Calu3 (cell line): ENCODE measurements around the gene UBAP2L. TPM values are rescaled to one million over a fixed set of nuclear protein-coding genes. Genes with fewer than 3 reads are reported as not detected.
A peak's percentile ranks its signal among the peaks of the same experiment; 100 is the strongest.

Experiments used
- BruUV-seq: library from RNA; stranded (reverse); fragments of 400-500 nt; replicated peaks from 2 replicates; lab custom pipeline; 2021; lab: Mats Ljungman, UMichigan
- CTCF ChIA-PET: fragments of 300-600 bp; sonication (Branson Sonifier 250); formaldehyde crosslinking; loops from one replicate; lab custom pipeline; 2022; ENCODE audit warnings: antibody characterized with exemption; lab: Charles Lee
- DNase-seq: peaks from one replicate; pipeline ENCODE4 v3.0.0; 2022
- H3K27ac Mint-ChIP-seq: one replicate; pipeline ENCODE4 v1.8.0; 2022; ENCODE audit warnings: mixed read lengths; ENCODE audit not compliant: unreplicated experiment
- H3K27me3 Mint-ChIP-seq: one replicate; pipeline ENCODE4 v1.8.0; 2022; ENCODE audit warnings: mixed read lengths; ENCODE audit not compliant: unreplicated experiment
- H3K36me3 Mint-ChIP-seq: one replicate; pipeline ENCODE4 v1.8.0; 2022; ENCODE audit warnings: mild to moderate bottlenecking, moderate library complexity, mixed read lengths; ENCODE audit not compliant: insufficient read depth, unreplicated experiment
- H3K4me1 Mint-ChIP-seq: one replicate; pipeline ENCODE4 v1.8.0; 2022; ENCODE audit warnings: mild to moderate bottlenecking, low read depth, mixed read lengths; ENCODE audit not compliant: unreplicated experiment
- H3K4me3 Mint-ChIP-seq: one replicate; pipeline ENCODE4 v1.8.0; 2022; ENCODE audit warnings: mild to moderate bottlenecking, low read depth, moderate library complexity, mixed read lengths; ENCODE audit not compliant: unreplicated experiment
- H3K9me3 Mint-ChIP-seq: one replicate; pipeline ENCODE4 v1.8.0; 2022; ENCODE audit warnings: low read depth, mixed read lengths; ENCODE audit not compliant: unreplicated experiment
- CTCF ChIP-seq: fragments of 200-600 bp; IDR thresholded peaks from one replicate; pipeline ENCODE4 v1.8.0; 2022; ENCODE audit warnings: antibody characterized with exemption; ENCODE audit not compliant: unreplicated experiment
- intact Hi-C: fragments of 100-400 bp; cut with micrococcal nuclease; formaldehyde crosslinking; loops from one replicate; pipeline ENCODE4 v1.10.0; 2022; ENCODE audit not compliant: unreplicated experiment
- total RNA-seq: library from RNA; stranded (reverse); gene quantifications from 2 replicates; pipeline ENCODE4 v1.2.3, GENCODE V29; 2022

UBAP2L gene
- total RNA-seq, 1 experiment from 2014 or later = 250 TPM

DNA sequence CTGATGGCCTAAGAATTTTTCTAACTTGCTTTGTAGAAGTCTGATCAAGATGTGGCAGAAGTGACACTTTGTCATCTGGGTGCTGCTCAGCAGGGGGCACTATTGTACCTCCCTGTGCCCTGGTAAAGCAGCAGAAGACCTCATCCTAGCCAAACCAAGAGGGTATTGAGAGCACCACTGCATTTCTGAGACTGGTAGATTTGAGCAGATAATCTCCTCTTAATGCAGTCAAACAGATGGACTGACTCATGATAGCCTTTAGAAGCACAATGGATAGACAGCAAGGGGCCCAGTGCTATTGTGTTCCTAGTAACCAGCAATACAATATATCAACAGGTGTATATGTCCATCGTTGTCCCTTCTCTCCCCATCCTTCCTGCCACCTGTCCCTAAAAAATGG lies 34.6 kb upstream of the UBAP2L start:
- CTCF ChIA-PET = no interaction called here
- intact Hi-C loops = loop anchor here (2.0 kb wide), 1 partner anchor 87 kb away; the partner anchor contains the start of gene HAX1
- TF ChIP-seq CTCF = peak; percentile 35
- no TSS peak for BruUV-seq
- peak; percentile 70 for DNase-seq
- peaks cover 25% of the 10 kb centered on the region for H3K36me3 Mint-ChIP-seq
- peaks cover 26% of the 10 kb centered on the region for H3K4me1 Mint-ChIP-seq
- no peak overlapping the region for H3K27ac Mint-ChIP-seq
- no peaks in the 10 kb centered on the region for H3K9me3 Mint-ChIP-seq
- peaks cover 6% of the 10 kb centered on the region for H3K27me3 Mint-ChIP-seq
- no peak overlapping the region for H3K4me3 Mint-ChIP-seq

DNA sequence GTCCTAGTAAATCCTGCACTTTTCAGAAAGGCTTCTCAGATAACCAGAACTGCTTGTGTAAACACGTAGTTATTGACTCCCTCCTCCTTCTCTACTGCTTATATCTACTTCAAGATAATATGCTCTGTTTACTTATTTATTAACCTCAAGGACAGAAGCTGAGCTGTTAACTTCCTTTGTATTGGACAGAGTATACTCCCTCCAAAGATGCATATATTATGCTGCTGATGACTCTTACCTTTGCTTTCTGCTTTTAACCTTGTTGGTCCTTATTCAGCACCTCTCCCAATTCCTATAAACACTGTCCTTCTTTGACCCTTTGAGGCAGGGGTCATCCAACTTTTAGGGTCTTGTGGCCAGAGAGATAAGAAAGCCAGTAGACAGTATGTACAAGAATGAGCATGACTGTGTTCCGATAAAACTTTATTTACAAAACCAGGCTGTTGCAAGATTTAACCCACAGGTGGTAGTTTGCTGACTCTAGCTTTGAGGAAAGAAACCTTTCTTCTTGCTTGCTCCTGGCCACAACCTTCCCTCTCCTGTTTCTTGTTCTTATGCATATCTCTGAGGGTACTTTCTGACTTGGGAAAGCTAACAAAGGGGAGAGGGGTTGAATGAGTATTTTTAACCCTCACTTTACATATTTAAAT lies 33.8 kb upstream of the UBAP2L start:
- peaks cover 17% of the 10 kb centered on the region for H3K36me3 Mint-ChIP-seq
- no peak for TF ChIP-seq CTCF
- CTCF ChIA-PET = no interaction called here
- BruUV-seq = no TSS peak
- peaks cover 14% of the 10 kb centered on the region for H3K27me3 Mint-ChIP-seq
- no peaks in the 10 kb centered on the region for H3K9me3 Mint-ChIP-seq
- peaks cover 26% of the 10 kb centered on the region for H3K4me1 Mint-ChIP-seq
- no peak overlapping the region for H3K27ac Mint-ChIP-seq
- intact Hi-C loops = loop anchor here (2.0 kb wide), 1 partner anchor 86 kb away; the partner anchor contains the start of gene HAX1
- H3K4me3 Mint-ChIP-seq = no peak overlapping the region
- DNase-seq = no peak

DNA sequence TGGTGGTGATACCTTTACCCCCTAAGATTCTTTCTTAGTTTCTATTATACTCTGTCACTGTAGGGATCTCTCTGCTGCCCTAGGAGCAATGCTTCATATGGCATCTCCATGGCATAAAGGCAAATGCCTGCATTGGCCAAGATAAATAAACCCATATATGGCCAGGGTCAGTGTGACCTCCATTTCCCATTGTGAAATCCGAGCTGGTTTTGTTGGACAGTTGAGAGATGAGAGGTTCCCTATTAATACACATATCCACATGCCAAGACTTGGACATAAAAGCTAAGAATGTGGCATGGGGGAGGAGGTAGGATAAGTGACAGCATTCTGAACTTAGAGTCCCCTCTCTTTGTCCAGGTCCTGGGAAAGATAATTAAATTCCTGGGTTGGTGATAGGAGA lies 30.2 kb upstream of the UBAP2L start:
- TF ChIP-seq CTCF = no peak
- DNase-seq = no peak
- no peak overlapping the region for H3K27ac Mint-ChIP-seq
- CTCF ChIA-PET = interaction anchor here (0.6 kb wide), 1 partner anchor 9 kb away, joined by 3 read pairs; no protein-coding TSS in a partner anchor
- no peak overlapping the region for H3K4me3 Mint-ChIP-seq
- H3K36me3 Mint-ChIP-seq = no peaks in the 10 kb centered on the region
- peaks cover 14% of the 10 kb centered on the region for H3K4me1 Mint-ChIP-seq
- BruUV-seq = no TSS peak
- no peaks in the 10 kb centered on the region for H3K9me3 Mint-ChIP-seq
- H3K27me3 Mint-ChIP-seq = peaks cover 50% of the 10 kb centered on the region
- intact Hi-C loops = loop anchor here (10.0 kb wide), 2 partner anchors 144 to 354 kb away; no protein-coding TSS in a partner anchor

DNA sequence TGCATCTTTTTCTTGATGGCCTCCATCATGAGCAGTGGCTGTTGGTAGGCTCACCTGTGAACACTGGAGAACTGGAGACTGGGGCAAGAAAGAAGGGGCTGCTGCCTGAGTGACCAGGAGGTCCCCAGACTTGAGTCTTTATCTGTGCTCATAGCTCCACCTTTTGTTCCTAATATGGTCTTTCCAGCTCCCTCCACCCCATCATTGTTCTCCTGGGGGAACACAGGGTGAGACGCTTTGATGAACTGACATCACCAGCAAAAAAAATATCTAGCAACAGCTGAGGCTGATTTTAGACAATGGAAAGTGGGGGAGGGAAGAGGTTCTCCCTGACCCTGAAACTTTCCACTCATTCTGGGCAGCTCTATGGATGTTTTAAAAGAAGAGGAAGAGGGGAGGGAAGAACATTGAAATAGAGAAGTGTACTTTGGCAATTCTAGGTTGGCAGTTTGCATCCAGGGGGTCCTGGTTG lies 28.7 kb upstream of the UBAP2L start, which contains the start of gene TPM3:
Gene TPM3, minus strand, starts transcription at position 111 of the 472 bp plus-strand sequence. Its CDS starts 82 bp downstream, at position 29.
- Mint-ChIP-seq H3K27ac (no peak within 1 kb of the TSS), H3K4me1 (peaks cover 4% of the 10 kb centered on the region), H3K4me3 (no peak within 1 kb of the TSS), H3K9me3 (no peaks in the 10 kb centered on the region), H3K27me3 (peaks cover 55% of the 10 kb centered on the region), H3K36me3 (no peaks in the 10 kb centered on the region)
- no TSS peak for BruUV-seq
- intact Hi-C loops = loop anchor here (10.0 kb wide), 2 partner anchors 143 to 353 kb away; no protein-coding TSS in a partner anchor
- TF ChIP-seq CTCF = no peak
- CTCF ChIA-PET = interaction anchor here (0.5 to 1.2 kb wide), 2 partner anchors 19 to 134 kb away, joined by 3 read pairs; no protein-coding TSS in a partner anchor
- no peak for DNase-seq
